Osteocyte (in vitro differentiated cells): ENCODE measurements around the gene CHCHD10. TPM values are rescaled to one million over a fixed set of nuclear protein-coding genes. Genes with fewer than 3 reads are reported as not detected.

Experiments
- DNase-seq: peaks from one replicate; pipeline ENCODE4 v3.0.0; 2021; ENCODE audit warnings: mixed read lengths; ENCODE audit not compliant: unreplicated experiment; ENCODE audit errors: extremely low spot score
- H3K27ac Mint-ChIP-seq: one replicate; pipeline ENCODE4 v1.8.0; 2021; ENCODE audit warnings: mild to moderate bottlenecking, mixed read lengths; ENCODE audit not compliant: unreplicated experiment
- H3K27me3 Mint-ChIP-seq: one replicate; pipeline ENCODE4 v1.8.0; 2021; ENCODE audit warnings: mixed read lengths; ENCODE audit not compliant: unreplicated experiment
- H3K36me3 Mint-ChIP-seq: one replicate; pipeline ENCODE4 v1.8.0; 2021; ENCODE audit warnings: mixed read lengths; ENCODE audit not compliant: unreplicated experiment
- H3K4me1 Mint-ChIP-seq: one replicate; pipeline ENCODE4 v1.8.0; 2021; ENCODE audit warnings: mixed read lengths; ENCODE audit not compliant: unreplicated experiment
- H3K4me3 Mint-ChIP-seq: one replicate; pipeline ENCODE4 v1.8.0; 2021; ENCODE audit warnings: mild to moderate bottlenecking, moderate library complexity, mixed read lengths; ENCODE audit not compliant: unreplicated experiment
- H3K9me3 Mint-ChIP-seq: one replicate; pipeline ENCODE4 v1.8.0; 2021; ENCODE audit warnings: mixed read lengths; ENCODE audit not compliant: unreplicated experiment
- total RNA-seq: library from RNA; stranded (reverse); gene quantifications from 2 replicates; pipeline ENCODE4 v1.2.1, GENCODE V29; 2021
- TF ChIP-seq, protein P1 (sequence below): fragments of 200-600 bp; sonication (generic); IDR thresholded peaks from 2 replicates; pipeline ENCODE4 v1.5.0; 2021; ENCODE audit warnings: antibody characterized with exemption, mild to moderate bottlenecking, moderate library complexity

The CHCHD10 gene
- total RNA-seq, 1 donor from 2014 or later = 34.0 TPM

DNA sequence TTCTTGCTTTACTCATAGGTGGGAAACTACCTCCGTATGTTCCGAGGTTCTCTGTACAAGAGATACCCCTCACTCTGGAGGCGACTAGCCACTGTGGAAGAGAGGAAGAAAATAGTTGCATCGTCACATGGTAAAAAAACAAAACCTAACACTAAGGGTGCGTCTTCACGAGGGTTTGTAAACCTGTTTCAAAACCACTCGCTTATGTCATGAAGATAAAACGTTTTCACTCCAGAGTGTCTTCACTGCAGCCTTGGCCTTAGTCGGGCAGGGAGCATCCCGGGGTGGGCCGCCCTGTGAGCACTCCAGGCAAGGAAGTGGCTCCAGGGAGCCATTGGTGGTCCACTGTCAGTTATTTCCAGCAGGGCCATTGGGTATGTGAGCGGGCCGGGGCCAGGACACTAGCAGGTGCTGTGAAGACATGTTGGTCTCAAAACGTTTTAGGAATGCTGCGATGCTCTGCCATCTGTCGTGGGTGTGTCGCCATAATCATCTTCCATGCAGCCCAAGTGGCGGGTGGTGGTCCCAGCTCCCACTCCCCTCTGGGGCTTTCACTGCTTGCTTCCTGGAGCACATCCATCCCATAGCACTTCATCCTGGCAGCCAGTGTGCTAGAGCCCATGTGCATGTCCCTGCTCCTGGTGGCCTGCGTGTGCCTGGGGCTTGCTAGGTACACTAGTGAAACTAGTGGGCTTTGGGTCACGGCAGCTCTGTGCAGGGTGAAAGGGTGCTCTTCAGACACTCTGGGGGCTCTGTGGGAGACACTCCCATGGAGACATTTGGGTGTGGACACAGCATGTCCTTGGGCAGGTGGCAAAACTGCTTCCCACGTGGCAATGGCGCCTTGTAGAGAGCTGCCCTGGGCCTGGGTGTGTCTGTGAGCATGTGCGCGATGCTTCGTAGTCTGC is 24.2 kb upstream of the CHCHD10 start:
- peaks cover 39% of the 10 kb centered on the region for H3K4me1 Mint-ChIP-seq
- peaks cover 15% of the 10 kb centered on the region for H3K36me3 Mint-ChIP-seq
- H3K27me3 Mint-ChIP-seq = no peaks in the 10 kb centered on the region
- no peaks in the 10 kb centered on the region for H3K9me3 Mint-ChIP-seq
- DNase-seq = no peak
- H3K27ac Mint-ChIP-seq = peak overlapping the region; percentile 18
- H3K4me3 Mint-ChIP-seq = no peak overlapping the region
- TF ChIP-seq, protein P1, sequence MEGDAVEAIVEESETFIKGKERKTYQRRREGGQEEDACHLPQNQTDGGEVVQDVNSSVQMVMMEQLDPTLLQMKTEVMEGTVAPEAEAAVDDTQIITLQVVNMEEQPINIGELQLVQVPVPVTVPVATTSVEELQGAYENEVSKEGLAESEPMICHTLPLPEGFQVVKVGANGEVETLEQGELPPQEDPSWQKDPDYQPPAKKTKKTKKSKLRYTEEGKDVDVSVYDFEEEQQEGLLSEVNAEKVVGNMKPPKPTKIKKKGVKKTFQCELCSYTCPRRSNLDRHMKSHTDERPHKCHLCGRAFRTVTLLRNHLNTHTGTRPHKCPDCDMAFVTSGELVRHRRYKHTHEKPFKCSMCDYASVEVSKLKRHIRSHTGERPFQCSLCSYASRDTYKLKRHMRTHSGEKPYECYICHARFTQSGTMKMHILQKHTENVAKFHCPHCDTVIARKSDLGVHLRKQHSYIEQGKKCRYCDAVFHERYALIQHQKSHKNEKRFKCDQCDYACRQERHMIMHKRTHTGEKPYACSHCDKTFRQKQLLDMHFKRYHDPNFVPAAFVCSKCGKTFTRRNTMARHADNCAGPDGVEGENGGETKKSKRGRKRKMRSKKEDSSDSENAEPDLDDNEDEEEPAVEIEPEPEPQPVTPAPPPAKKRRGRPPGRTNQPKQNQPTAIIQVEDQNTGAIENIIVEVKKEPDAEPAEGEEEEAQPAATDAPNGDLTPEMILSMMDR = no peak

DNA sequence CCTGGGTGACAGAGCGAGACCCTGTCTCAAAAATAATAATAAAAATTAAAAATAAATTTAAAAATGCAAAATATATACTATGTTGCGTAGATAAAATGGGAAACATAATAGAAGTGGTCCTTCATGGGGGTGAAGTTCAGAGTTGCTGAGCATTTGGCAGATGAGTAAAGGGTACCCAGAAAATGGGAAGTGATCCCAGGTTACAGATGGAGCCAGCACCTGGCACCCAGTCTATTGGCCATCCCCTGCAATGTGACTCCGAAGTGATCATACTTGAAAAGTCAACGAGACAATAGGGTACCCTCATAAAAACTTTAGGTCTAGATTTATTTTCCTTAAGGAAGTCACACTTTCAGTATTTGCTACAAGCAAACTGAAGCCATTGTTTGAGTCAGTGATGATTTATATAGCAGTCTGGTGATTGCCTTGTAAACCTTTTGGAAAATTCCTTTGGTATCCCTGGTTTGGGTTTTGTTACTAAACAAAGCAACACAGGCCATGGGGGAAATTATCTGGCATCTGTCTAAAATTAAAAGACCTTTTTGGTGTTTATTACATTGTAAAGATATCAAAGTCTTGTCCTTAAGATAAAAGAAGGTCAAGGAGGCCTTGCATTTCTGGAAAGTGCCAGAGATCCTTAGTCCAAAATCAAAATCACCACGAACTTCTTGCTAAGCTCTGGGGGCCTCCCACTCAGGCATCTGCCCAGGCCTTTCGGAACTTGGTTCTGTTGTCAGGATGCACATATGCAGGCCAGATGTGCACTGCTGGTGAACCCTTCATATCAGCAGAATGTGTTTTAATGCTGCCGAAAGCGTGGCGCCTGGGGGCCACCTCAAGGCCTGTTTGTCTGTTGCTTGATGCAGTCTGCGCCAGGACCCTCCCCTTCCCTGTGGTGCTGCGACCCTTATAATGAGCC is 23.3 kb upstream of the CHCHD10 start:
- H3K4me1 Mint-ChIP-seq = peaks cover 38% of the 10 kb centered on the region
- TF ChIP-seq, protein P1 = no peak
- no peak overlapping the region for H3K4me3 Mint-ChIP-seq
- peak overlapping the region; percentile 18 for H3K27ac Mint-ChIP-seq
- no peak for DNase-seq
- peaks cover 9% of the 10 kb centered on the region for H3K36me3 Mint-ChIP-seq
- H3K27me3 Mint-ChIP-seq = no peaks in the 10 kb centered on the region
- H3K9me3 Mint-ChIP-seq = no peaks in the 10 kb centered on the region

GRCh38 chr22:23789638-23790037 is 21.9 kb upstream of the CHCHD10 start:
- Mint-ChIP-seq H3K4me1 (peaks cover 37% of the 10 kb centered on the region), H3K27me3 (no peaks in the 10 kb centered on the region), H3K9me3 (no peaks in the 10 kb centered on the region), H3K4me3 (peak overlapping the region; percentile 38), H3K36me3 (peaks cover 6% of the 10 kb centered on the region), H3K27ac (peak overlapping the region; percentile 18)
- DNase-seq = no peak
- TF ChIP-seq, protein P1 = no peak

GRCh38 chr22:23789121-23789520 is 21.3 kb upstream of the CHCHD10 start:
- Mint-ChIP-seq H3K36me3 (peaks cover 6% of the 10 kb centered on the region), H3K4me1 (peaks cover 42% of the 10 kb centered on the region), H3K27me3 (no peaks in the 10 kb centered on the region), H3K9me3 (no peaks in the 10 kb centered on the region), H3K4me3 (peak overlapping the region; percentile 38), H3K27ac (peak overlapping the region; percentile 18)
- no peak for DNase-seq
- TF ChIP-seq, protein P1 = no peak
